ENCODE results near the gene BPHL.
A peak's percentile ranks its signal among the peaks of the same experiment; 100 is the strongest.
"Not testable (repeated sequence)": the region's sequence is repeated elsewhere in the genome, so short reads cannot be mapped to it uniquely, and the experiment has no call there.

The BPHL gene

GRCh38 chr6:3133515-3133914 lies 15.0 kb downstream of the BPHL start:
- H3K4me3 ChIP-seq (ENCODE audit: low read length), result no peak overlapping the region
- DNase-seq (ENCODE audit: low read depth), result no peak
- TF ChIP-seq CTCF (IDR thresholded peaks at IDR 0.05; ENCODE audit: insufficient read depth, low read depth, low read length, missing control alignments), result no peak

GRCh38 chr6:3135668-3136291 lies 17.3 kb downstream of the BPHL start:
- no peak for TF ChIP-seq CTCF (IDR thresholded peaks at IDR 0.05; ENCODE audit: insufficient read depth, low read depth, low read length, missing control alignments)
- no peak overlapping the region for H3K4me3 ChIP-seq (ENCODE audit: low read length)
- DNase-seq (ENCODE audit: low read depth), result no peak

GRCh38 chr6:3136292-3137011 lies 17.9 kb downstream of the BPHL start:
- no peak for DNase-seq (ENCODE audit: low read depth)
- no peak overlapping the region for H3K4me3 ChIP-seq (ENCODE audit: low read length)
- TF ChIP-seq CTCF (IDR thresholded peaks at IDR 0.05; ENCODE audit: insufficient read depth, low read depth, low read length, missing control alignments), result no peak

GRCh38 chr6:3137057-3137777 lies 18.7 kb downstream of the BPHL start:
- TF ChIP-seq CTCF (IDR thresholded peaks at IDR 0.05; ENCODE audit: insufficient read depth, low read depth, low read length, missing control alignments), result no peak

GRCh38 chr6:3137873-3138272 lies 19.4 kb downstream of the BPHL start:
- DNase-seq (ENCODE audit: low read depth), result not testable (repeated sequence)

More at GRCh38 chr6:3137057-3137777, 18.7 kb downstream of the BPHL start:
- DNase-seq (ENCODE audit: low read depth), result no peak
- no peak overlapping the region for H3K4me3 ChIP-seq (ENCODE audit: low read length)

GRCh38 chr6:3138341-3138740 lies 19.8 kb downstream of the BPHL start:
- DNase-seq (ENCODE audit: low read depth), result peak; percentile 55
- H3K4me3 ChIP-seq (ENCODE audit: low read length), result no peak overlapping the region
- TF ChIP-seq CTCF (IDR thresholded peaks at IDR 0.05; ENCODE audit: insufficient read depth, low read depth, low read length, missing control alignments), result no peak

More at GRCh38 chr6:3137873-3138272, 19.4 kb downstream of the BPHL start:
- H3K4me3 ChIP-seq (ENCODE audit: low read length), result not testable (repeated sequence)

Measured in epithelial cell of esophagus (primary cell).